Activated CD8-positive, alpha-beta T cell treated with anti-CD3 and anti-CD28 coated beads, Interleukin-2, amount 10 ng/mL, durations not matched to agents 7 days and 5 days (primary cell): ENCODE results near the gene ENOSF1. TPM values are rescaled to one million over a fixed set of nuclear protein-coding genes. Genes with fewer than 3 reads are reported as not detected.

Source experiments
- ATAC-seq: fragments of 150-1000 bp; cut with Tn5 transposase; one replicate; pipeline ENCODE4 v1.10.0; 2021; ENCODE audit warnings: moderate library complexity
- CTCF ChIA-PET: fragments of 350-600 bp; sonication (Branson Sonifier 250); formaldehyde crosslinking; loops from one replicate; lab custom pipeline; 2021; ENCODE audit warnings: antibody characterized with exemption; lab: Charles Lee
- POLR2A ChIA-PET: fragments of 350-600 bp; sonication (Branson Sonifier 250); formaldehyde crosslinking; loops from one replicate; lab custom pipeline; 2021; ENCODE audit warnings: antibody characterized with exemption; lab: Charles Lee
- DNase-seq: peaks from one replicate; pipeline ENCODE4 v3.0.0-alpha.2; 2020
- H3K27ac Mint-ChIP-seq: one replicate; pipeline ENCODE4 v1.8.0; 2021; ENCODE audit warnings: mild to moderate bottlenecking, mixed read lengths
- H3K27me3 Mint-ChIP-seq: one replicate; pipeline ENCODE4 v1.8.0; 2021; ENCODE audit warnings: low read depth, mixed read lengths
- H3K36me3 Mint-ChIP-seq: one replicate; pipeline ENCODE4 v1.8.0; 2021; ENCODE audit warnings: low read depth, mixed read lengths
- H3K4me1 Mint-ChIP-seq: one replicate; pipeline ENCODE4 v1.8.0; 2021; ENCODE audit warnings: low read depth, mixed read lengths
- H3K4me3 Mint-ChIP-seq: one replicate; pipeline ENCODE4 v1.8.0; 2021; ENCODE audit warnings: mild to moderate bottlenecking, mixed read lengths
- H3K9me3 Mint-ChIP-seq: one replicate; pipeline ENCODE4 v1.8.0; 2022; ENCODE audit warnings: mixed read lengths; ENCODE audit not compliant: insufficient read depth
- total RNA-seq, 2 experiments: library from RNA; stranded (reverse); gene quantifications; one replicate each; pipeline ENCODE4 v1.2.3, GENCODE V29; 2021

The ENOSF1 gene
- total RNA-seq, 2 experiments from 2014 or later: 66.0 to 74.1 TPM

DNA sequence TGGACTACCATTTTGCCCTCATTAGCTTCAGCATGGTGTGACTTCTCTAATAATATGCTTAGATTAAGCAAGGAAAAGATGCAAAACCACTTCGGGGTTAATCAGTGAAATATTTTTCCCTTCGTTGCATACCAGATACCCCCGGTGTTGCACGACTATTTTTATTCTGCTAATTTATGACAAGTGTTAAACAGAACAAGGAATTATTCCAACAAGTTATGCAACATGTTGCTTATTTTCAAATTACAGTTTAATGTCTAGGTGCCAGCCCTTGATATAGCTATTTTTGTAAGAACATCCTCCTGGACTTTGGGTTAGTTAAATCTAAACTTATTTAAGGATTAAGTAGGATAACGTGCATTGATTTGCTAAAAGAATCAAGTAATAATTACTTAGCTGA, 38.7 kb downstream of the ENOSF1 start:
- ChIA-PET POLR2A (interaction anchor here (1.1 to 1.2 kb wide), 2 partner anchors 8 to 19 kb away, joined by 4 to 6 read pairs; no protein-coding TSS in a partner anchor), CTCF (interaction anchor here (1.0 to 1.6 kb wide), 3 partner anchors 15 to 157 kb away, joined by 3 to 5 read pairs (median 4); no protein-coding TSS in a partner anchor)
- H3K4me3 Mint-ChIP-seq: no peak overlapping the region
- H3K36me3 Mint-ChIP-seq: peaks cover 84% of the 10 kb centered on the region
- H3K9me3 Mint-ChIP-seq: no peaks in the 10 kb centered on the region
- DNase-seq (no peak), ATAC-seq (no peak)
- no peak overlapping the region for H3K27ac Mint-ChIP-seq
- H3K4me1 Mint-ChIP-seq: peaks cover 4% of the 10 kb centered on the region
- no peaks in the 10 kb centered on the region for H3K27me3 Mint-ChIP-seq

DNA sequence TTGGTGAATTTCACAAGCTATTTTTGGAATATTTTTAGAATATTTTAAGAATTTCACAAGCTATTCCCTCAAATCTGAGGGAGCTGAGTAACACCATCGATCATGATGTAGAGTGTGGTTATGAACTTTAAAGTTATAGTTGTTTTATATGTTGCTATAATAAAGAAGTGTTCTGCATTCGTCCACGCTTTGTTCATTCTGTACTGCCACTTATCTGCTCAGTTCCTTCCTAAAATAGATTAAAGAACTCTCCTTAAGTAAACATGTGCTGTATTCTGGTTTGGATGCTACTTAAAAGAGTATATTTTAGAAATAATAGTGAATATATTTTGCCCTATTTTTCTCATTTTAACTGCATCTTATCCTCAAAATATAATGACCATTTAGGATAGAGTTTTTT, 39.1 kb downstream of the ENOSF1 start:
- H3K36me3 Mint-ChIP-seq: peaks cover 85% of the 10 kb centered on the region
- CTCF ChIA-PET: interaction anchor here (0.9 to 2.7 kb wide), 5 partner anchors 15 to 159 kb away, joined by 3 to 9 read pairs (median 4); no protein-coding TSS in a partner anchor

DNA sequence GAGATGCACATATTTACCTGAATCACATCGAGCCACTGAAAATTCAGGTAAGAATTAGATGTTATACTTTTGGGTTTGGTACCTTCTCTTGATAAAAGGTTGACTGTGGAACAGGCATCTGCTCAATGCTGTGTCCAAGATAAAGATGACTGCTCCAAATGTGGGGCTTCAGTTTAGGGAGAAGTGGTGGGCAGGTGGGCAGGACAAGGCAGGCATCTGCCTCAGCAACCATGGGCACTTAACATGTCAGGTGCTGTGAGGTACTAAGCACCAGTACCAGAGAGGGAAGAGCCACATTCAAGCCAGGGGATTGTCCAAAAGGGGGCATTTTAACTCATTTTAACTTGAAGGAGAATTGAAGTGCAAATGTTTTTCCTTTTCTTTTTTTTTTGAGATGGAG, 41.0 kb downstream of the ENOSF1 start:
- peak overlapping the region; percentile 64 for H3K27ac Mint-ChIP-seq
- H3K4me1 Mint-ChIP-seq: peaks cover 16% of the 10 kb centered on the region
- ChIA-PET CTCF (interaction anchor here (2.7 kb wide), 1 partner anchor 47 kb away, joined by 9 read pairs; no protein-coding TSS in a partner anchor), POLR2A (interaction anchor here (1.0 to 1.6 kb wide), 3 partner anchors 9 to 13 kb away, joined by 5 to 13 read pairs (median 6); partner anchors contain the start of gene TYMS)
- H3K27me3 Mint-ChIP-seq: no peaks in the 10 kb centered on the region
- ATAC-seq (no peak), DNase-seq (no peak)
- peaks cover 80% of the 10 kb centered on the region for H3K36me3 Mint-ChIP-seq
- H3K4me3 Mint-ChIP-seq: no peak overlapping the region
- no peaks in the 10 kb centered on the region for H3K9me3 Mint-ChIP-seq

More for the DNA sequence above, 39.1 kb downstream of the ENOSF1 start:
- DNase-seq (no peak), ATAC-seq (no peak)
- Mint-ChIP-seq H3K4me1 (peaks cover 7% of the 10 kb centered on the region), H3K27ac (no peak overlapping the region), H3K27me3 (no peaks in the 10 kb centered on the region), H3K4me3 (no peak overlapping the region), H3K9me3 (no peaks in the 10 kb centered on the region)
- POLR2A ChIA-PET: interaction anchor here (1.1 to 1.2 kb wide), 3 partner anchors 9 to 19 kb away, joined by 4 to 6 read pairs (median 4); no protein-coding TSS in a partner anchor

DNA sequence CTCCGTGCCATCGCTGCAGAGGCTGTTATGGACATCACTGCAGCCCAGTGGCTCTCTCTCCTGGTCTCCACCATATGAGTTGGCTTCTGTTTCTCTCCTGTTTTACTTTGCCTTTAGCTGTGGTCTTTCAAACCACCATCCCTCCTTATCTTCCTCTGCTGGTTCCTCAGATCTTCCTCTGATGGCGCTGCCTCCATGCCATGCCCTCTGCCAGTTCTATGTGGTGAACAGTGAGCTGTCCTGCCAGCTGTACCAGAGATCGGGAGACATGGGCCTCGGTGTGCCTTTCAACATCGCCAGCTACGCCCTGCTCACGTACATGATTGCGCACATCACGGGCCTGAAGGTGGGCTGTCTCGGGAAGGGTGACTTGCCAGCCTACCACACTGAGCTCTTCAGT, 41.9 kb downstream of the ENOSF1 start:
- Mint-ChIP-seq H3K36me3 (peaks cover 76% of the 10 kb centered on the region), H3K27ac (peak overlapping the region; percentile 3), H3K27me3 (no peaks in the 10 kb centered on the region), H3K4me1 (peaks cover 17% of the 10 kb centered on the region), H3K4me3 (no peak overlapping the region), H3K9me3 (no peaks in the 10 kb centered on the region)
- ChIA-PET POLR2A (interaction anchor here (0.8 to 1.6 kb wide), 4 partner anchors 10 to 40 kb away, joined by 4 to 13 read pairs (median 6); partner anchors contain the start of gene TYMS), CTCF (interaction anchor here (2.7 kb wide), 1 partner anchor 46 kb away, joined by 9 read pairs; no protein-coding TSS in a partner anchor)
- DNase-seq (no peak), ATAC-seq (no peak)

DNA sequence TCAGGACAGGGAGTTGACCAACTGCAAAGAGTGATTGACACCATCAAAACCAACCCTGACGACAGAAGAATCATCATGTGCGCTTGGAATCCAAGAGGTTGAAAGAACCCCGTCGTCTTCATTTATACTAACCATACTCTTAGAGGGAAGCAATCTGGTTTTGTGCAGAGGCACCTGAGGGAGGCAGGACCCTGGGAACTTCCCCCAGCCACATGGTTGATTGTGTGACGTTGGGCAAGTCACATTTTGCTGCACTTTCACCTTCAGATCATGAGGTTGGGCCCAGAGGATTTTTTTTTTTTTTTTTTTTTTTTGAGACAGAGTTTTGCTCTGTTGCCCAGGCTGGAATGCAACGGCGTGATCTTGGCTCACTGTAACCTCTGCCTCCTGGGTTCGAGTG, 43.4 kb downstream of the ENOSF1 start:
- Mint-ChIP-seq H3K4me3 (no peak overlapping the region), H3K9me3 (no peaks in the 10 kb centered on the region), H3K27me3 (no peaks in the 10 kb centered on the region), H3K36me3 (peaks cover 67% of the 10 kb centered on the region), H3K27ac (no peak overlapping the region), H3K4me1 (peaks cover 17% of the 10 kb centered on the region)
- ATAC-seq: no peak
- DNase-seq: no peak
- ChIA-PET POLR2A (no interaction called here), CTCF (no interaction called here)

DNA sequence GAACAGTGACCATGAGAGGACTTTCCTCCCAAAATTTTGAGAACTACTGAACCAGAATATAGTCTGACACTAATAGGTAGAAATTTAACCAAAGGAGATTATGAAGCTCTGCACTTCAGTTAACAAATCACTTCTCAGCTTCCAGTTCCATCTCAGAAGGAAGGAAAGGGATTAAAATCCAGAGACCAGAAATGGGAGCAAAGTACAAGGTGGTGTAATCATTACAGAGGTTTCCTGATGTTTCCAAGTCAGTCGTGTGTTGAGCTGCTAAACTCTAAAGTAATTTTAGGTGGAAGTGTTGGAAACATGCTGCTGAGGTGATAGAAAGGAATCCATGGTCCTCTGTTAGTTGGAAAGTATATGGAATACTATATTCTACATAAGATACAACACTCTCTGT, 44.2 kb downstream of the ENOSF1 start:
- Mint-ChIP-seq H3K4me1 (peaks cover 17% of the 10 kb centered on the region), H3K4me3 (no peak overlapping the region), H3K27me3 (no peaks in the 10 kb centered on the region), H3K9me3 (no peaks in the 10 kb centered on the region), H3K36me3 (peaks cover 62% of the 10 kb centered on the region), H3K27ac (peak overlapping the region; percentile 1)
- ChIA-PET POLR2A (interaction anchor here (1.3 kb wide), 1 partner anchor 10 kb away, joined by 6 read pairs; no protein-coding TSS in a partner anchor), CTCF (interaction anchor here (1.2 kb wide), 1 partner anchor 10 kb away, joined by 3 read pairs; no protein-coding TSS in a partner anchor)
- no peak for ATAC-seq
- peak; percentile 1 for DNase-seq

DNA sequence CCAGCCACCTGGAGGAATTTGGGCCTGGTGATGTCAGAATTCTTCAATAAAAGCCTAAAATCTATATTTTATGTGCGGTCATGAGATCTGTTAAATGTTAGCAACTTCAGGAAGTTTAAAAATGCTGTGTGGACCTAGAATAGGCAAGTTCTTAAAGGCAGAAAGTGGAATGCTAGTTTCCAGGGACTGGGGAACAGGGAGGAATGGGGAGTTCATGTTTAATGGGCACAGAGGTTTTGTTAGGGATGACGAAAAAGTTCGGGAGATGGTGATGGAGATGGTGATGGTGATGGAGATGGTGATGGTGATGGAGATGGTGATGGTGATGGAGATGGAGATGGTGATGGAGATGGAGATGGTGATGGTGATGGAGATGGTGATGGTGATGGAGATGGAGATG, 45.8 kb downstream of the ENOSF1 start:
- H3K4me3 Mint-ChIP-seq: no peak overlapping the region
- no peaks in the 10 kb centered on the region for H3K27me3 Mint-ChIP-seq
- ChIA-PET CTCF (interaction anchor here (0.9 to 1.2 kb wide), 3 partner anchors 15 to 165 kb away, joined by 3 to 5 read pairs (median 3); no protein-coding TSS in a partner anchor), POLR2A (no interaction called here)
- peaks cover 23% of the 10 kb centered on the region for H3K4me1 Mint-ChIP-seq
- peaks cover 54% of the 10 kb centered on the region for H3K36me3 Mint-ChIP-seq
- DNase-seq (no peak), ATAC-seq (no peak)
- H3K27ac Mint-ChIP-seq: peak overlapping the region; percentile 33
- H3K9me3 Mint-ChIP-seq: peaks cover 6% of the 10 kb centered on the region

DNA sequence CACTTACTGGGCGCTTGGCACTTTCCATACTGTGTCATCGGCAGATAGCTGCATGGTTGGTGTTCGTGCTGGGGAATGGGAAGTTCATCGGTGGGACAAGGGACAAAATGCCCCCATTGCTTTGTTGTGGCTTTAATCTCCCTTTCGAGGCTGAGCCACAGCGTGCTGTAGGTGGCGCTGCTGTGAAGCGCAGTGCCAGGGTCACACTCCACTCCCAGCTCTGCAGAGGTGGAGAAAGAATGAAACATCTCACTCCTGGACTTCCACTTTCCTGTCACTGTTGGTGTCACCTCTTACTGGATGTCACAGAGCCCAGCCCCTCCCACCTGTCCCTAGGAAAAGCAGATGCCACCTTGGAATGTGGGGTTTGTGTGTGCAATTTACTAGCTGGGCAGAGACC, 46.3 kb downstream of the ENOSF1 start:
- H3K36me3 Mint-ChIP-seq: peaks cover 54% of the 10 kb centered on the region
- H3K4me3 Mint-ChIP-seq: no peak overlapping the region
- no peak for ATAC-seq
- H3K4me1 Mint-ChIP-seq: peaks cover 28% of the 10 kb centered on the region
- POLR2A ChIA-PET: no interaction called here
- no peaks in the 10 kb centered on the region for H3K27me3 Mint-ChIP-seq
- DNase-seq: peak; percentile 22
- H3K9me3 Mint-ChIP-seq: peaks cover 6% of the 10 kb centered on the region
- peak overlapping the region; percentile 60 for H3K27ac Mint-ChIP-seq
- CTCF ChIA-PET: interaction anchor here (0.9 to 1.2 kb wide), 3 partner anchors 16 to 166 kb away, joined by 3 to 5 read pairs (median 3); no protein-coding TSS in a partner anchor

GRCh38 chr18:662197-662596, 50.2 kb downstream of the ENOSF1 start:
- DNase-seq: no peak
- no peak for ATAC-seq
- CTCF ChIA-PET: no interaction called here
- Mint-ChIP-seq H3K4me3 (no peak overlapping the region), H3K9me3 (peaks cover 6% of the 10 kb centered on the region), H3K4me1 (peaks cover 43% of the 10 kb centered on the region), H3K27me3 (no peaks in the 10 kb centered on the region), H3K36me3 (peaks cover 50% of the 10 kb centered on the region), H3K27ac (peak overlapping the region; percentile 49)
- POLR2A ChIA-PET: interaction anchor here (1.0 kb wide), 1 partner anchor 38 kb away, joined by 3 read pairs; no protein-coding TSS in a partner anchor

GRCh38 chr18:659597-659996, 52.8 kb downstream of the ENOSF1 start:
- Mint-ChIP-seq H3K9me3 (peaks cover 6% of the 10 kb centered on the region), H3K4me1 (peaks cover 48% of the 10 kb centered on the region), H3K27me3 (no peaks in the 10 kb centered on the region), H3K4me3 (peak overlapping the region; percentile 99), H3K36me3 (peaks cover 53% of the 10 kb centered on the region), H3K27ac (peak overlapping the region; percentile 94)
- ChIA-PET CTCF (interaction anchor here (1.5 to 3.2 kb wide), 3 partner anchors 10 to 53 kb away, joined by 4 to 20 read pairs (median 5); partner anchors contain the start of gene ENOSF1), POLR2A (interaction anchor here (0.9 to 4.2 kb wide), 6 partner anchors 11 to 391 kb away, joined by 3 to 32 read pairs (median 15); partner anchors contain the start of gene THOC1)
- ATAC-seq (no peak), DNase-seq (no peak)

DNA sequence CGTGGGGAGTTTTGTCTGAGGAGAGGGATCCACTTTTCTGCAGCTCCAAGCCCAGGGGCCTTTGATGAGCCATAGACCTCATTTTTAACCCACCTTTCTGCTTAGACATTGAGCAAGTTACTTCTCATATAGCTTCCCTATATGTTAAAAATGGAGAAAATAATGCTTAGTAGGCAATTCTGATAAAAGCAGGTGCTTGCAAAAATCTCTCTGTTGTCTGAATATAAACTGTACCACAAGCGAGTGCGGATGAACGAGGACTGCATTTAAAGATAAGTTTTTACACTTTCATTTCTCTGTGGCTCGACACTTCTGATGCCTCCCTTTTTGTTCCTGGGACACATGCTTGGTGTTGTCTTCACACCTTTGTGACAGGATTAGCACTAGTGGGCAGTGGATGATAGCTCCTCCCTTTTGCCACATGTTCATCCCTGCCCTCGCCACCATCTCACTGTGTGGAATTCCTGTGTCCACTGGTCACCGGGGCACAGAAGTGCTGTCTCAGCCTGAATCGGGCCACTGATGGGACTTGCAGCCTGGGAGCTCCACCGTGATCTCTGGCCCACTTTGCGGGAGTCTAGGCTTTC, 53.4 kb downstream of the ENOSF1 start:
- no peak for ATAC-seq
- H3K36me3 Mint-ChIP-seq: peaks cover 57% of the 10 kb centered on the region

More for the DNA sequence above, 53.4 kb downstream of the ENOSF1 start:
- POLR2A ChIA-PET: interaction anchor here (0.9 to 4.2 kb wide), 13 partner anchors 9 to 391 kb away, joined by 3 to 32 read pairs (median 11); partner anchors contain the start of genes ENOSF1 and THOC1
- Mint-ChIP-seq H3K27ac (peak overlapping the region; percentile 94), H3K4me3 (peak overlapping the region; percentile 99), H3K27me3 (no peaks in the 10 kb centered on the region), H3K4me1 (peaks cover 52% of the 10 kb centered on the region), H3K9me3 (peaks cover 6% of the 10 kb centered on the region)
- CTCF ChIA-PET: interaction anchor here (0.7 to 3.2 kb wide), 11 partner anchors 10 to 180 kb away, joined by 3 to 20 read pairs (median 6); partner anchors contain the start of gene ENOSF1
- DNase-seq: peak; percentile 20
